ENCODE results near the gene CARMIL1. TPM values are rescaled to one million over a fixed set of nuclear protein-coding genes. Genes with fewer than 3 reads are reported as not detected.

CARMIL1 gene
- total RNA-seq, 1 donor from 2014 or later, result 15.7 TPM

GRCh38 chr6:25369433-25370177, 90.4 kb downstream of the CARMIL1 start:
- DNase-seq (ENCODE audit: low spot score in 2 of 2, unreplicated experiment in 2 of 2), result no peak
- Mint-ChIP-seq H3K4me1 (no peaks in the 10 kb centered on the region), H3K4me3 (no peak overlapping the region), H3K9me3 (peaks cover 26% of the 10 kb centered on the region), H3K27ac (no peak overlapping the region), H3K36me3 (no peaks in the 10 kb centered on the region), H3K27me3 (ENCODE audit: low read depth) (no peaks in the 10 kb centered on the region)
- TF ChIP-seq CTCF (IDR thresholded peaks at IDR 0.05; ENCODE audit: unreplicated experiment), result no peak

- TF ChIP-seq CTCF (IDR thresholded peaks at IDR 0.05; ENCODE audit: unreplicated experiment), result no peak
- no peak overlapping the region for H3K27ac Mint-ChIP-seq
- H3K36me3 Mint-ChIP-seq, result peaks cover 4% of the 10 kb centered on the region
- no peak for DNase-seq (ENCODE audit: low spot score in 2 of 2, unreplicated experiment in 2 of 2)
- H3K4me3 Mint-ChIP-seq, result no peak overlapping the region
- no peaks in the 10 kb centered on the region for H3K27me3 Mint-ChIP-seq (ENCODE audit: low read depth)
- peaks cover 33% of the 10 kb centered on the region for H3K9me3 Mint-ChIP-seq
- H3K4me1 Mint-ChIP-seq, result no peaks in the 10 kb centered on the region
These were observed 91.2 kb downstream of the CARMIL1 start for GRCh38 chr6:25370178-25371036.

- no peak overlapping the region for H3K27ac Mint-ChIP-seq
- no peak overlapping the region for H3K4me3 Mint-ChIP-seq
- H3K36me3 Mint-ChIP-seq, result peaks cover 8% of the 10 kb centered on the region
- no peak for DNase-seq (ENCODE audit: low spot score in 2 of 2, unreplicated experiment in 2 of 2)
- TF ChIP-seq CTCF (IDR thresholded peaks at IDR 0.05; ENCODE audit: unreplicated experiment), result no peak
- H3K9me3 Mint-ChIP-seq, result peaks cover 37% of the 10 kb centered on the region
- no peaks in the 10 kb centered on the region for H3K4me1 Mint-ChIP-seq
- no peaks in the 10 kb centered on the region for H3K27me3 Mint-ChIP-seq (ENCODE audit: low read depth)
These were observed 91.8 kb downstream of the CARMIL1 start for GRCh38 chr6:25371037-25371347.

GRCh38 chr6:25375125-25375524, 96.0 kb downstream of the CARMIL1 start:
- H3K27ac Mint-ChIP-seq, result no peak overlapping the region
- no peaks in the 10 kb centered on the region for H3K4me1 Mint-ChIP-seq
- peaks cover 37% of the 10 kb centered on the region for H3K9me3 Mint-ChIP-seq
- H3K36me3 Mint-ChIP-seq, result peaks cover 8% of the 10 kb centered on the region
- no peaks in the 10 kb centered on the region for H3K27me3 Mint-ChIP-seq (ENCODE audit: low read depth)
- TF ChIP-seq CTCF (IDR thresholded peaks at IDR 0.05; ENCODE audit: unreplicated experiment), result no peak
- no peak for DNase-seq (ENCODE audit: low spot score in 2 of 2, unreplicated experiment in 2 of 2)
- no peak overlapping the region for H3K4me3 Mint-ChIP-seq

- no peak overlapping the region for H3K4me3 Mint-ChIP-seq
- DNase-seq (ENCODE audit: low spot score in 2 of 2, unreplicated experiment in 2 of 2), result no peak
- no peaks in the 10 kb centered on the region for H3K4me1 Mint-ChIP-seq
- peaks cover 21% of the 10 kb centered on the region for H3K9me3 Mint-ChIP-seq
- H3K27ac Mint-ChIP-seq, result no peak overlapping the region
- peaks cover 8% of the 10 kb centered on the region for H3K36me3 Mint-ChIP-seq
- TF ChIP-seq CTCF (IDR thresholded peaks at IDR 0.05; ENCODE audit: unreplicated experiment), result no peak
- no peaks in the 10 kb centered on the region for H3K27me3 Mint-ChIP-seq (ENCODE audit: low read depth)
These were observed 98.5 kb downstream of the CARMIL1 start for GRCh38 chr6:25377664-25378063.

All from mesothelial cell of epicardium (in vitro differentiated cells).